SJSA1 (cell line): Measurements from ENCODE around the gene E2F4. TPM values are rescaled to one million over a fixed set of nuclear protein-coding genes. Genes with fewer than 3 reads are reported as not detected.

ENCODE experiments used
- DNase-seq, 2 experiments: peaks; one replicate each; pipeline ENCODE4 v3.0.0-alpha.2; 2015 to 2020; ENCODE audit warnings: low spot score in 2 of 2, low read depth in 1 of 2
- H3K27ac ChIP-seq: fragments of 250-450 bp; sonication (Bioruptor Pico); 2 replicates; pipeline ENCODE4 v1.5.1; 2020; ENCODE audit warnings: mild to moderate bottlenecking, moderate library complexity
- H3K27me3 ChIP-seq: fragments of 250-450 bp; sonication (Bioruptor Pico); replicated peaks from 2 replicates; pipeline ENCODE4 v1.5.1; 2020; ENCODE audit warnings: mild to moderate bottlenecking, moderate library complexity
- H3K36me3 ChIP-seq: fragments of 250-450 bp; sonication (Bioruptor Pico); 2 replicates; pipeline ENCODE4 v1.5.1; 2020; ENCODE audit warnings: mild to moderate bottlenecking
- H3K4me1 ChIP-seq: fragments of 250-450 bp; sonication (Bioruptor Pico); replicated peaks from 2 replicates; pipeline ENCODE4 v1.6.1; 2021; ENCODE audit warnings: mild to moderate bottlenecking
- H3K4me3 ChIP-seq: fragments of 250-450 bp; sonication (Bioruptor Pico); 2 replicates; pipeline ENCODE4 v1.5.1; 2020; ENCODE audit warnings: mild to moderate bottlenecking
- H3K9me3 ChIP-seq: fragments of 250-450 bp; sonication (Bioruptor Pico); replicated peaks from 2 replicates; pipeline ENCODE4 v1.5.1; 2020; ENCODE audit warnings: mild to moderate bottlenecking
- total RNA-seq: library from RNA; depleted of rRNA; stranded (reverse); fragments of >200 nt; shearing (Covaris generic); gene quantifications from 2 replicates; pipeline ENCODE4 v1.2.3, GENCODE V29; 2014

E2F4 gene
- total RNA-seq, 1 experiment from 2014 or later: 93.8 TPM

DNA sequence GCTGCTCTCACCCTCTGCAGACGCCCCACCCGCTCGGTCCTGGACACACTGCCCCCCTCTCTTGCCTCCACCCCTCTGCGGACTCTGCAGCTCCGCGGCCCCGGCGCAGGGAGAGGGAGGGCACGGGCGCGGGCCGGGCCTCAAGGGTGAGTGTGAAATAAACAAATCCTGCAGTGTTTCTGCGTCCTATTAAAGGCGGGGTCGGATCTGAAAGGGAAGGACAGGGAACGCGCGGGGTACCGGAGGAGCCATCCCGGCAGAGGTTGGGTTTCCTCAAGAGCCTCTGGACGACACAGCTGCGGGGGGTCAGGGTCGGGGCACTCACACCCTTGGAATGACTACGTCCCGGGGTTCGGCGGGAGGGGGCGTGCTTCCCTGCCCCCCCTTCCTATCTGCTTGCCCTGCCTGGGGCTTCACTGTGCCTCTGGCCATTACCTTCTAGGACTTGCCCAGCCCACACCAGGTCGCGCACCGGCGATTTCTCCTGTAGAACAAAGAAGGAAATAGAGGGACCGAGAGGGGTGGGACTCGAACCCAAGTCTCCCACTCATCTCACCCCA lies 27.9 kb upstream of the E2F4 start:
- peaks cover 12% of the 10 kb centered on the region for H3K4me1 ChIP-seq
- peaks cover 10% of the 10 kb centered on the region for H3K36me3 ChIP-seq
- H3K9me3 ChIP-seq: no peaks in the 10 kb centered on the region
- no peak overlapping the region for H3K27ac ChIP-seq
- H3K4me3 ChIP-seq: no peak overlapping the region
- no peaks in the 10 kb centered on the region for H3K27me3 ChIP-seq
- no peak for DNase-seq

DNA sequence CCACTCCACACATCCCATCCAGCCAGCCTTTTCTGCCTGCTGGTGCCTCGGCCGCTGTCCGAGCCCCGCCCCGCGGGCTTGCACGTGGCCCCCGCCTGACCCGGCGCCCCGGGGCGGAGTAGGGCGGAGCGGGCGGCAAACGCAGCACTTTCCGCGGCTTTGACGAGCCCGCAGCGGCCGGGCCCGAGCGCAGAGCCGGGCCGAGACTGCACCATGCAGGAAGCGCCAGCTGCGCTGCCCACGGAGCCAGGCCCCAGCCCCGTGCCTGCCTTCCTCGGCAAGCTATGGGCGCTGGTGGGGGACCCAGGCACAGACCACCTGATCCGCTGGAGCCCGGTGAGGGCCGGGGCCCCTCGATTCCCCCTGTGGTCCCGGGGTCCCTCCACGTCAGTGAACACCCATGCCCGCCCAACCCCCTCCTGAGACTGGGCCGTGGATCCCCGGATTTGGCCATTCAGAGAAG lies 27.3 kb upstream of the E2F4 start, which contains the start of gene HSF4:
Gene HSF4, plus strand, starts transcription at position 147 of the 463 bp plus-strand sequence. Its CDS starts 67 bp downstream, at position 214.
- no peak within 1 kb of the TSS for H3K27ac ChIP-seq
- peaks cover 14% of the 10 kb centered on the region for H3K4me1 ChIP-seq
- DNase-seq: no peak
- H3K9me3 ChIP-seq: no peaks in the 10 kb centered on the region
- H3K4me3 ChIP-seq: no peak within 1 kb of the TSS
- no peaks in the 10 kb centered on the region for H3K27me3 ChIP-seq
- peaks cover 7% of the 10 kb centered on the region for H3K36me3 ChIP-seq

DNA sequence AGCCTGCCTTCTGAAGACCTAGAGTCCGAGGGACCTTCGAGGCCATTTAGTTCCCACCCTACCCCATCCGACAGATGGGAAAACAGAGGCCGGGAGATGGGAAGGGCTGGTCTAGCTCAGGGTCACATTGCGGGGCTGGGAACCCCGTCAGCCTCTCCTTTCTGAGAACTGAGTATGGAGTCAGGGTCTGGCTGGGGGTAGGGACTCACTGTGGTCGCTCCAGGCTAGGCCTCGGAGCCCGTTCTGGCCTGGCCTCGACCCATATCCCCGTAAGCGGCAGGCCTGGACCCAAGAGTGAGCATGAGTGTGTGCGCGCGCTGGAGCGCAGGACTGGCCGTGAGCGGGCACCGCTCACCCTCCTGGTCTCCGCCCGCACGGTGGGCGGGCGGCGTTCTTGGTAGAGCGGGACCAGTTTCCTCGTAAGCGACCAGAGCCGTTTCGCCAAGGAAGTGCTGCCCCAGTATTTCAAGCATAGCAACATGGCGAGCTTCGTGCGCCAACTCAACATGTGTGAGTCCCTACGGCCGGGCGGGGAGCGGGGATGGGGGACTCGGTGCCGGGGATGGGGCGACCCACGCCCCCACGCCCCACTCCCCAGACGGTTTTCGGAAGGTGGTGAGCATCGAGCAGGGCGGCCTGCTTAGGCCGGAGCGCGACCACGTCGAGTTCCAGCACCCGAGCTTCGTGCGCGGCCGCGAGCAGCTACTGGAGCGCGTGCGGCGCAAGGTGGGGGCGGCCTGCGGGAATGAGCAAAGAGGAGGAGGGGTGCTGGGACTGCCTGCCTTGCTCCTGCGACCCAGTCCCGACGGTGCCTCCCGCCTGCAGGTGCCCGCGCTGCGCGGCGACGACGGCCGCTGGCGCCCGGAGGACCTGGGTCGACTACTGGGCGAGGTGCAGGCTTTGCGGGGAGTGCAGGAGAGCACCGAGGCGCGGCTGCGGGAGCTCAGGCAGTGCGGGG lies 26.6 kb upstream of the E2F4 start:
- Histone ChIP-seq H3K4me1 (peaks cover 16% of the 10 kb centered on the region), H3K27me3 (no peaks in the 10 kb centered on the region), H3K9me3 (no peaks in the 10 kb centered on the region), H3K4me3 (no peak overlapping the region), H3K36me3 (peaks cover 6% of the 10 kb centered on the region; the same call in 1 of the 2 replicates), H3K27ac (no peak overlapping the region)
- DNase-seq: no peak

DNA sequence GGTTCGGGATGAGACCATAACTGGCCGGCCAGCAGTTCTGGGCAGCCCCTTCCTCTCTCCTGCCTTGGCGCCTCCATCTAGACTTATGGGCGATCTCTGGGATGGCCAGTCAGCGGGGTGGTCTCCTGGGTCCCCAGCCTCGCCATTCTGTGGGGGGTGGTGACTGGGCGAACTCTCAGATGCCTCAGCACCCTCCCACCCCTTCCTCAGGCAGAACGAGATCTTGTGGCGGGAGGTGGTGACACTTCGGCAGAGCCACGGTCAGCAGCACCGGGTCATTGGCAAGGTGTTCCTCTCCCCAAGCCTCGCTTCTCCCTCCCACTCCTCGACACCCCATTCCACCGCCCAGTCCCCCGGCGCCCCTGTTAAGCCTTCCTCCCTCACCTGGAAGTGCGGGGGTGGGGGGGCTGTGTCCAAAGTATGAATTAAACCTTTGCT lies 25.8 kb upstream of the E2F4 start:
- no peak for DNase-seq
- H3K27me3 ChIP-seq: no peaks in the 10 kb centered on the region
- peaks cover 6% of the 10 kb centered on the region; the same call in 1 of the 2 replicates for H3K36me3 ChIP-seq
- H3K27ac ChIP-seq: no peak overlapping the region
- H3K9me3 ChIP-seq: no peaks in the 10 kb centered on the region
- H3K4me3 ChIP-seq: no peak overlapping the region
- peaks cover 17% of the 10 kb centered on the region for H3K4me1 ChIP-seq

DNA sequence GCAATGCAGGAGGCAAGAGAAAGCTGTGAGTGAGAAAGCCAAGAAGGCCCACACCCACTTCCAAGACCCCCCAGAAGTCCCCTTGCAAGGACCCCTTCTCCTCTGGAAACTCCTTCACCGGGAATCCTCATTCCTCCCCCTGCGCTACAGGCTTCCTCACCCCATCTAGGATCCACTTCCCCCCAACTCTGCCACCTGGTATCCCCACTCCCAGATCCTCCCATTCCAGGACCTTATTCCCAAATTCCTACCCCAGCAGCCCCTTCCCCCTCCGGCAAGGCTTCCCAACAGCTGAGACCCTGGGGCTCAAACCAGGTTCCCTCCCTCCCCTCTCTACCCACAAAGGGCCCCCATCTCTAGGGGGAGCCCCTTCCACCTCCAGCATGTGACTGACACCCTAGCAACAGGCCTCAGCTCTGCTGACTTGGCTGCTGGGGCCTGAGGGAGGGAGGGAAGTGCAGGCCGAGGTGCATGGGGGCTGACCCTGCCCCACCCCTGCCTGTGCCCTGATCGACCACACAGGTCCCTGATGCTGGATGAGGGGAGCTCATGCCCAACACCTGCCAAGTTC lies 25.3 kb upstream of the E2F4 start:
- no peak overlapping the region for H3K4me3 ChIP-seq
- no peak for DNase-seq
- H3K36me3 ChIP-seq: peaks cover 6% of the 10 kb centered on the region; the same call in 1 of the 2 replicates

DNA sequence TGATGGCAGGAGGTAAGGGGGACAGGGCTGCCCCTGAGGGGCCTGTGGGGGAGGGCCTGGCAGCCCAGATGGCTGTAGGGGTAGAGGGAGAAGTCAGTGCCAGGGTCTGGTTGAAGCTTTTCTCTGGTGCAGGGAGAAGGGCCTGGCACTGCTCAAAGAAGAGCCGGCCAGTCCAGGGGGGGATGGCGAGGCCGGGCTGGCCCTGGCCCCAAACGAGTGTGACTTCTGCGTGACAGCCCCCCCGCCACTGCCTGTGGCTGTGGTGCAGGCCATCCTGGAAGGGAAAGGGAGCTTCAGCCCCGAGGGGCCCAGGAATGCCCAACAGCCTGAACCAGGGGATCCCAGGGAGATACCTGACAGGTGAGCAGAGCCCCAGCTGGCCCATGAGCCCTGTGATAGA lies 24.4 kb upstream of the E2F4 start:
- Histone ChIP-seq H3K4me3 (no peak overlapping the region), H3K36me3 (peaks cover 6% of the 10 kb centered on the region; the same call in 1 of the 2 replicates), H3K9me3 (no peaks in the 10 kb centered on the region), H3K27me3 (no peaks in the 10 kb centered on the region), H3K27ac (no peak overlapping the region), H3K4me1 (peaks cover 19% of the 10 kb centered on the region)
- DNase-seq: no peak

More for the DNA sequence above, 25.3 kb upstream of the E2F4 start:
- Histone ChIP-seq H3K27me3 (no peaks in the 10 kb centered on the region), H3K27ac (no peak overlapping the region), H3K4me1 (peaks cover 19% of the 10 kb centered on the region), H3K9me3 (no peaks in the 10 kb centered on the region)

DNA sequence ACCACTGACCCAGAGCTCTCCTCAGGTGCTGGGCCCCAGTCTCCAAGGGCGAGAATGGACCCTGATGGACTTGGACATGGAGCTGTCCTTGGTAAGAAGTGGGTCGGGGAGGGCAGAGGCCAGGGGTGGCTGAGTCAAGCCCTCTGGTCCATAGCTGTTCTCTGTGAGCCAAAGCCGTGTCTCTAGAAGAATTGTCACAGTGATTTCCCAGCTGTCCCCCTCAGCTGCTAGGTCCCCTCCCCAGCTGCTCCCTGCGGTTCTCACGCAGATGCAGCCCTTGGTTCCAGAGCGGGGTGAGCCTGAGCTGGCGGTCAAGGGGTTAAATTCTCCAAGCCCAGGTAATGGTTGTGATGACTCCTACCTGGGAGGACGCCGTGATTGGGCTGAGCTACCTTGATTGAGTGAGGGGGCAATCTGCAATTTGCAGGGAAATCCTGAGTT lies 22.9 kb upstream of the E2F4 start:
- Histone ChIP-seq H3K36me3 (no peaks in the 10 kb centered on the region), H3K27ac (no peak overlapping the region), H3K27me3 (no peaks in the 10 kb centered on the region), H3K4me1 (peaks cover 29% of the 10 kb centered on the region), H3K4me3 (no peak overlapping the region), H3K9me3 (no peaks in the 10 kb centered on the region)
- DNase-seq: no peak

DNA sequence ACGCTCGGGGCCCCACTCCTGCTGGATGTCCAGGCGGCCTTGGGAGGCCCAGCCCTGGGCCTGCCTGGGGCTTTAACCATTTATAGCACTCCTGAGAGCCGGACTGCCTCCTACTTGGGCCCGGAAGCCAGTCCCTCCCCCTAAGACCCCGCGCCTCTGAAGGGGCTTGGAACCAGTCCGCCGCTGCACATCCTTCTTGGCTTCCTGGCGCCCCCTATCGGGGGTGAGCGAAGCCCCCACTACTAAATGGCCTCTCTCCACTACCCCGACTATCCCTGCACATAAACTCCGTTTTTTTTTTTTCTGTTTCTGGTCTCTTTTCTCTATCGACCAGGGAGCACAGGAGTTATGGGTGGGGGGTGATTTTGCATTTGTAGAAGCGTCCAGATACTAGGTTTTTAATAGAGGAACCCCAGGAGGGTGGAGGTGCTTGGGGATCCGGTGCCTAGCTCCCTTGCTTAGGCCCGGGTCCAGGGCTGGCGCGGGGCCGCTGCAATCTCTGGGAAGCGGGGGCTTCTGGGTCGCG lies 22.2 kb upstream of the E2F4 start:
- H3K27ac ChIP-seq: peak overlapping the region; percentile 92; the same call in 1 of the 2 replicates
- no peaks in the 10 kb centered on the region for H3K9me3 ChIP-seq
- H3K27me3 ChIP-seq: no peaks in the 10 kb centered on the region
- peaks cover 2% of the 10 kb centered on the region for H3K36me3 ChIP-seq
- peak overlapping the region; percentile 42 for H3K4me3 ChIP-seq
- H3K4me1 ChIP-seq: peaks cover 36% of the 10 kb centered on the region
- no peak for DNase-seq

DNA sequence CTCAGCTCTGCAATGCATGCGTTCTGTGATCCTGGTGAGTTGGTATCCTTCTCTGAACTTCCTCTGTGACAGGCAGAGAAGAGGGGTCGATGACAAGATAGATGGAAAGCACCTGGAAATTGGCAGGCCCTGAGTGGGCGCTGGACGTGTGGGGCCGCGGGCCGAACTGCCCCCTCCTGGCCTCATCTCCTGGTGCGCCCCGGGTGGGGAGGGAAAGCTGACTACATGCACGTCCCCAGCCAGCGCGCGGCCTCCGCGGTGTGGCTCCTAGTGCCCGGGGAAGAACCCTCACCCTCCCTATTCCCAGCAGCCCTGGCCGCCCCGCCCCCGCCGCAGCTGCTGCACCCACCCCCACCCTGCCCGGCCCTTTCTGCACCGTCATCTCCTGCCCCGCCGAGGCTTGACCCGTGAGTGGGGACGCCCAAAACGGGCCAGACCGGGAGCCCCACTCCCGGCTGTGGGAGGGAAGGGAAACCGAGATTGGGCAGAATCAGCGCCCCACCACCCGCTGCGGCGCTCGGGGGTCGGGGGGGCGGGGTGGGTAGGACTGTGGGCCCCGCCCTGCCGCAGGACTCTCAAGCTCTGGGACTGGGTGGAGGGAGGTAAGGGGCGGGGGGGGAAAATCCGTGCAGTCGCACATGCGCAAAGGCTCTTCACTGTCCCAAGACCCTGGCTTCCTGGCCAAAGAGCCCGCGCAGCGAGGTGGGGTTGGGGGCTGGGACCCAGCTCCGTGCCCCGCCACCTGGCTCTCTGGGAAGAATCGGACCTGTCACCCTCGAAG lies 21.6 kb upstream of the E2F4 start, which contains the start of gene NOL3:
Gene NOL3, plus strand, starts transcription at position 371 of the 781 bp plus-strand sequence.
- peak; percentile 81 to 90 for DNase-seq

DNA sequence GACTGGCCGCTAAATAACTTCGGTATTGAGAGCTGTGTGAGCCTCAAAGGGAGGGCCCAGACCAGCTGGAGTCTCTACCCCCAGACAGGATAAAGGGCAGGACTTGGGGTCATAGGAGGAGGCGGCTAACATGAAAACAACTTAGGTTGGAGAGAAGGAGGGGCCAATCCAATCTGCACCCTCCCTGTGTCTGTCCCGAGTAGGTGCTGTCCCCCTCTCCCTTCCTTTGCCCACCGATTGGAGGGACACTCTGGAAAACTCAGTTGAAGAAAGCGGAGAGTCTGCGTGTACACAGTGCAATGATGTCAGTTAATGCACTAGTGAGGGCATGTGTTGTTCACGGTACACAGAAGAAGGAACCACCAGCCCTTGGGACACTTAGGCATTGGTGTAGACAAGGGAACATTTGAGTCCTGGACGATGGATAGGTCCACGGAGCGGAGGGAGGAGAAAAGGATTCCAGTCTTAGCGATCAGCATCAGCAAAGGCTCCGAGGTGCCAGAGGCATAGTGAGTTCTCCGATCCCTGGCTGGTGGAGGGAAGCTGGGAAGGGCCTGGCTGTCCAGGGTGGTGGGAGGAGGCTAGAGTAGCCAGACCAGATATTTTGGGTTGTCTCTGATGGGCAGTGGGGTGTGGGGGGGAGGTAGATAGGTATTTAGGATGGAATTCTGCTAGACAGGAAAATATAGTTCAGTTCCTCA lies 20.9 kb upstream of the E2F4 start:
- Histone ChIP-seq H3K27ac (peak overlapping the region; percentile 92), H3K9me3 (no peaks in the 10 kb centered on the region), H3K27me3 (no peaks in the 10 kb centered on the region), H3K36me3 (peaks cover 11% of the 10 kb centered on the region), H3K4me1 (peaks cover 39% of the 10 kb centered on the region), H3K4me3 (peak overlapping the region; percentile 42)
- no peak for DNase-seq

More for the DNA sequence above, 21.6 kb upstream of the E2F4 start, which contains the start of gene NOL3:
- Histone ChIP-seq H3K4me3 (peak within 1 kb of the TSS; percentile 42), H3K36me3 (peaks cover 8% of the 10 kb centered on the region), H3K27me3 (no peaks in the 10 kb centered on the region), H3K27ac (peak within 1 kb of the TSS; percentile 92), H3K4me1 (peaks cover 39% of the 10 kb centered on the region), H3K9me3 (no peaks in the 10 kb centered on the region)

DNA sequence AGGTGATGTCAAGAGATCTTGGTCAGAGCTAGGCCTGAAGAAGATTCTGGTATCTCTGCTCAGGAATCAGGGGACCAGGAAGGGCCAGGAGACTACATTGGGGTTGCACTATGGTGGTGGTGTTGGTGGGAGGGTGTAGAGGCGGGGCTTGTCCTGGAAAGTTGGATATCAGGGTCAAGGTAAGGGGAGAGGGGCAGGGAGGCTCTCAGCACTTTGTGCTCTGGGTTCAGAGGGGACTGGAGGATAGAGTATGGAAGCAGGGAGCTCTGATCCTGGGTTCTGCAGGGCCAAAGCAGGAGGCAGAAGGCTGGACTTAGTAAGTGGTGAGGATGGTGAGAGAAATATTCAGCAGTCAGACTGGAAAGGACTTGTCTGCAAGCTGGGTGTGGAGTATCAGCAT lies 18.6 kb upstream of the E2F4 start:
- Histone ChIP-seq H3K4me3 (peak overlapping the region; percentile 37), H3K36me3 (peaks cover 15% of the 10 kb centered on the region), H3K4me1 (peaks cover 39% of the 10 kb centered on the region), H3K9me3 (no peaks in the 10 kb centered on the region), H3K27me3 (no peaks in the 10 kb centered on the region), H3K27ac (no peak overlapping the region)
- DNase-seq: no peak
